Activated T-cell treated with anti-CD3 and anti-CD28 coated beads for 48 hours (primary cell): Measurements from ENCODE around the gene REPS2.
"Not testable (repeated sequence)": the region's sequence is repeated elsewhere in the genome, so short reads cannot be mapped to it uniquely, and the experiment has no call there.

Source experiments
- DNase-seq: peaks from one replicate; pipeline ENCODE4 v3.0.0-alpha.2; 2020; ENCODE audit warnings: low read depth

Gene REPS2

DNA sequence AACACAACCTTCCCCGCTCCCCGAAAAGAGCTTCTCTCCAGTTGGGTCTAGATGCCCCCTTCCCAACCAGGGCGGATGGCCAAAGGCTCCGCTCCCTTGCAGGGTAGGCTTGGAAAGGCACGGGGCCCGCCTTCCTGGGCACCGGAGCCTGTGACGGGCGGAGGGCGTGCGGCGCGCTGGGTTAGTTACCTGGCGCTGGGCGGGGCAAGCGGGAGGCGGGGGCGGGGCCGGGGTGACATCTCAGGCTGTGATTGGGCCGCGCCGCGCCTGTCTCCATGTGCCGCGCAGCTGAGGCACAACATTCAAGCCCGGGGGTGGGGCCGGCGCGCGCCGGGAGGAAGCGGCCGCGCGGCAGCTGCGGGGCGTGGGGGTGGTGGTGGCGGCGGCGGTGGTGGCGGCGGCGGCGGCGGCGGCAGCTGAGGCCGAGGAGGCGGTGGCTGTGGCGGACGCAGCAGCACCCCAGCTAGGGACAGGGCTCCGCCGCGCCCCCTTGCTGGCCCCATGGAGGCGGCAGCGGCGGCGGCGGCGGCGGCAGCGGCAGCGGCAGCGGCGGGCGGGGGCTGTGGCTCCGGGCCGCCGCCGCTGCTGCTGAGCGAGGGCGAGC, at the start of gene REPS2:
REPS2 (plus strand) TSS at position 298 of the 604 bp plus-strand sequence; CDS start at position 502, 204 bp downstream.
- peak; percentile 63 for DNase-seq

DNA sequence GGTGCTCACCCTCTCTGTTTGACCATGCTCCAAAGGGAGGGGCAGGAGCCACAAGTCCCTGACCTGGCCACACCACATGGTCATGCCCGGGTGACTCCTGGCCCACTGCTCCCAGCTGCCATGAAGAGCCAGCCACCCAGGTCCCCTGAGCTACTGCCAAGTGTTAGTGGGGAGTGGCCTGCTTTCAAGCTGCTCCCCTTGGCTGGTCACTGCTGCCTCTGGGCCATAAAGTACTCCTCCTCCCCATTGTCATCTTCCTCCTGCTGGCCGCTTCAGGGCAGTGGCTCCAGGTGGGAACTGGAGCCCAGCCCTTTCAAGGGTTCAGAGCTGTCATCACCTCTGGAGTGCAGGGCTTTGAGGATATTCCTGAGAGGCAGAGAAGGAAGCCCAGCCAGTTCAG, 49.0 kb upstream of the REPS2 start:
- no peak for DNase-seq

DNA sequence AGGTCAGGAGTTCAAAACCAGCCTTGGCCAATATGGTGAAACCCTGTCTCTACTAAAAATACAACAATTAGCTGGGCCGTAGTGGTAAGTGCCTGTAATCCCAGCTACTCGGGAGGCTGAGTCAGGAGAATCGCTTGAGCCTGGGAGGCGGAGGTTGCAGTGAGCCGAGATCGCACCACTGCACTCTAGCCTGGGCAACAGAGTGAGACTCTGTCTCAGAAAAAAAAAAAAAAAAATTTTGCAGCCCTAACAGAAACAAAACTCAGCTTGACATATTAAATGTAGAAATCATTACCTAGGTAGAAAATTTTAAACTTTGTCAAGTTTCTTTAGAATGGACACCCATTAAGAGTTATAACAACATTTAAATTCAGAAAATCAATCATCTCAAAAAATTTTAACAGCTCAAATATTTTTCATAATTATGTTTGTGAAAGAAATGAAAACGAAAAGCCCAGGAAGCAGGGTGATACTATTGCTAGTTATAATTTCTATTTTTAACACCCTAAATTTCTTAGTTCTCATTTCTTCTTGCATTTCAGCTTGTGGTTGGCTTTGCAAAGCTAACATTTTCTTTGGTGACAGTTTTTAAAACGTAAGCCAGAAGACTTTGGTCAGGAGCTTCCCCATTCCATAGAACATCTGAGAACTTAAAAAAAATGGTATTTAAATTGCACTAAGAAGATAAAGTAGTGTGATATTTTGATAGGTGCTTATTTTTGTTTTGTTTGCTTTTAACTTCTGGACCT, 43.0 kb upstream of the REPS2 start:
- DNase-seq, result no peak

DNA sequence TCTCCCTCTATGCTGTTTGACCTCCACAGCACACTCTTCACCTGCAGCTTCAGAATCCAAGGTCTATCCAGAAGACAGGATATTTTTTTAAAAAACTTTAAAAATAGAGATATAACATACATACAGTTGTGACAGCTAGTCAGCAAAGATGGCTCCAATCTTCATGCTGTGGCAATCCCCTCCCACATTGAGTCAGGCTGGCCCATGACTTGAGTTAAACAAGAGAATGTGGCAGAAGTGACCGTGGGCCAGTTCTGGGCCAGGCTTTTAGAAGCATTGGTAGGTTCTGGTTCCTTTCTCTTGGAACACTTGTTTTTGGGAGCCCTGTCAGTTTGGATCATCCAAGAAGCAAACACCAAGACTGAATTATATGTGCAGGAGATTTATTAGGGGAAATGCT, 36.1 kb upstream of the REPS2 start:
- DNase-seq, result no peak

DNA sequence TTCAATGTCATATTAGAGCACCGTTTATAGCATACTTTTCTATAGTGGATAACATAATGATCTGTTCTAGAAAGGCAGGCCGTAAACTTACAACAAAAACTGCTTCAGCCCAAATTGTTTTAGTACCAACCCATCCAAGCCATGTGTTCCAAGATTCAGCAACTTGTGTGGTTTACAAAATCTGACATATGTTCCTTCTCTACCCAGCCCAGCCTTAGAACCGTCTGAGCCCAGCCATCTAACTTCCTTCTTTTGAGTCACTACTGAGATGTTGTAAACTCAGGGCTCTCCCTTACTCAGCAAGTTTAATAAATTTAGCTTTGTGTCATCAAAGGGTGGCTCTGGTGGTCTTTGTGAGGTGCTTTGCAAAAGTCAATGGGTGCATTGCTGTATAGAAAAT, 32.4 kb upstream of the REPS2 start:
- no peak for DNase-seq

DNA sequence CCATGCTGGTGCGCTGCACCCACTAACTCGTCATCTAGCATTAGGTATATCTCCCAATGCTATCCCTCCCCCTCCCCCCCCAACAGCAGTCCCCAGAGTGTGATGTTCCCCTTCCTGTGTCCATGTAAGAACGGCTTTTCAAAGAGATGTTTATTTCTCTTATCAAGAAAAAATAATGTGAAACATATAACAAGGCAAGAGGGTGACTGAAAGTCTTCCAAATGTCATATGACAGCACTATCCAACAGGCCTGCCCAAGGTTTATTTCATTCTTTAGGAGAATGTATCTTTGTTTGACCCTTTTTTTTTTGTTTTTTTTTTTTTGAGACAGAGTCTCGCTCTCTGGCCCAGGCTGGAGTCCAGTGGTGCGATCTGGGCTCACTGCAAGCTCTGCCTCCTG, 29.9 kb upstream of the REPS2 start:
- DNase-seq, result no peak

DNA sequence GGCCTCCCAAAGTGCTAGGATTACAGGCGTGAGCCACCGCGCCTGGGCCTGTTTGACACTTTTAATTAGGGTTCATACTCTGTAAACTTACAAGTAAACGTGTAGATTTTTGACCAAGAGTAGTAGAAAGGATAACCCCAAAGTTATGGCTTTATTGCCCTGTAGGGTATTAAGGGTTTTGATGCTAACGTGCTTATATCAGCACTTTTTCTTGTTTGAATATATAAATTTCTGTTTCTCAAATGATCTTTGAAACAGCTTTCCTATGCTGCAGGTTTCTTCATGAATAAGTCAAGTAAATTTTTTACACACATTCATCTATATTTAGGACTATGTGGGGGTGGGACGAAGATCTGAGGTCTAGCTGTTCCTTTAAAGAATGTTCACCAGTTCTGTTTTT, 29.3 kb upstream of the REPS2 start:
- no peak for DNase-seq

DNA sequence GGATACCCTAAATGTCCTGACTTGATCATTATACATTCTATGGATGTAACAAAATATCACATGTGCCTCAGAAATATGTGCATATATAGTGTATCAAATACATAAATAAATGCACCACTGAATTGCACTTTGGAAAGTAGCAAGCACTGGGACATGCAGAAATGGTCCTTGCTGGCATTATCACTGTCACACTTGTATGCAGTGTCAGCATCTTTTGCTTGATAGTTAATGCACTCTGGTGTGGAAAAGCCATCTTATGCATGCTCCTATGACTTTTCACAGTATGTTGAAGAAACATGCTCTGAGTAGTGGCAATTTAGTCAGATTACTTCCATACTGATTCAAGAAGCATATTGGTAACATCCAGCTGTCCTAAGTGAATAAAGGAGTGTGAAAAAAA, 27.5 kb upstream of the REPS2 start:
- no peak for DNase-seq

DNA sequence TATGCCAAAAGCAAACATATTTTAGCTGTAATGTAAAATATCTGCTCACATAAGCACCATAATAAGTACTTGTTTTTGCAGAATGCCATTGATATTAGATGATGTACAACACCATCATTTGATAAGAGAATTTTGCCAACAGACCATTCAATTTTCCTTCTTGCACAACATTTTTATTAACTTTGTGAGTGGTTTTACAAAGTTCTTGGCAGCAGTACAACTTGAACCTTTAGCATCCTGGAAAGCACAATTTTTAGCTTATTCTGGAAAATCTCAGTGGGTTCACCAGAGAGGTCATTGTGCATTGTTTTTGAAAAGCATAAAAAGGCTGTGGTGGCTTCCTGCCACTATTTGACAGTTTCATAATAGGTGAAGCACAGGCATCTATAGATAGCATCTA, 26.4 kb upstream of the REPS2 start:
- DNase-seq, result no peak

DNA sequence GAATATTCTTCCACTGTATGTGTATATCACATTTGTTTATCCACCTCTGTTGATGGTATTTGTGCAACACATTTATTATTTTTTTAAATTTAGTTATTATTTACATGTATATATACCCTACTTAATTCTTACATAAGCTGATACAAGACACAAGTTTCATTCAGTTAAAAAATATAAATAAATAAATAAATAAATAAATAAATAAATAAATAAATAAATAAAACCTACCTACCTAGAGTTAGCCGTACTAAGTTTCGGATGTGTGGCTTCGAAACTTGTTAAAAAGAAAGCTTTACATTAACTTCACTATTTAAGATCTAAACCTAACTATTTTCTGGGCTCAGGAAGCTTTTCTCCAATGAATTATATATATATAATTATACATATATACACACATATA, 23.3 kb upstream of the REPS2 start:
- no peak for DNase-seq

DNA sequence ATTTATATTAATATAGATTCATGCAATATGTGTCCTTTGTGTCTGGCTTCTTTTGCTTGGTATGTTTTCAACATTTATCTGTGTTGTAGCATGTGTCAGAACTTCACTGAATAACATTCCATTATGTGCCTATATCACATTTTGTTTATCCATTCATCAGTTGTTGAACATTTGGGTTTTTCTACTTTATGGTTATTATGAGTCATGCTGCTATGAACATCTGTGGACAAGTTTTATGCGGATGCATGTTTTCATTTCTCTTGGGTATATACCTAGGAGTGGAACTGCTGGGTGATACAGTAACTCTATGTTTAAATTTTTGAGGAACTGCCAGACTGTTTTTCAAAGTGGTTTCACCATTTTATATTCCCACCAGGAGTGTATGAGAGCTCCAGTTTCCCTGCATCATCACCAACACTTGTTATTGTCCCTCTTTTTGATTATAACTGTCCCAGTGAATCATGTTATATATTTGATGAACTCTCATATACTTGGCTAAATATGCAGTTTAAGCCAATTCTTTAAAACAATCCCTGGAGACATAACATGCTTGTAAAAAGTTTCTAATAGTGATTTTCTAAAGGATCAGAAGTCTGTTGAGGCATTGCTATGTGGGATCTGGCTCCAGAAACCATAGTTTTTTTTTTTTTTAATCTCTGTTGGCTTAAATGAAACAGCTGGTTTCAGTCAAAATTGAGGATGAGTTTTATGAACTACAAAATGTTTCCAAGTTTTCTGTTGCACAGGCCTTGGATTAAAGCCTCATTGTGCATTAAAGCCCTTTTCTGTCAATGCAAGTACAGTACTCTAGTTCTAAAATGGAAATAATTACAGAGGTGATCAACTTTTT, 21.6 kb upstream of the REPS2 start:
- no peak for DNase-seq

DNA sequence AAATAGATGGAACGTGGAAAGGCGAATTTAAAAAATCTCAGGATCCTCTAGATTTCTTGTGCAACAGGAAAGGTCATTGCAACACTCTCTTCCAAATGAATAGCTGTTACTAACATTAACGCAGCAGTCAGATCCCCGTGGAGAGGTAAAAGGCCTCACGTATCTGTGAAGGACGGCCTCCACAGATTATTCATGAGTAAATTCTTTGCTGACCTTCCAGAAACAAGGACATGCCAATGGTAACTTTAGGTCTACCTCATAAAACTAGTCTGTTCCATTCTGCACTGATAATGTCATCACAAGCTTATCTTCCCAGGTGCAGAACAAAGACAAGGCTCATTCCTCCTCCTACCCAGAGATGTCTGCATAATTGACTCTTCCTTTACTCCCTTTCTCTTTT, 16.1 kb upstream of the REPS2 start:
- DNase-seq, result no peak

DNA sequence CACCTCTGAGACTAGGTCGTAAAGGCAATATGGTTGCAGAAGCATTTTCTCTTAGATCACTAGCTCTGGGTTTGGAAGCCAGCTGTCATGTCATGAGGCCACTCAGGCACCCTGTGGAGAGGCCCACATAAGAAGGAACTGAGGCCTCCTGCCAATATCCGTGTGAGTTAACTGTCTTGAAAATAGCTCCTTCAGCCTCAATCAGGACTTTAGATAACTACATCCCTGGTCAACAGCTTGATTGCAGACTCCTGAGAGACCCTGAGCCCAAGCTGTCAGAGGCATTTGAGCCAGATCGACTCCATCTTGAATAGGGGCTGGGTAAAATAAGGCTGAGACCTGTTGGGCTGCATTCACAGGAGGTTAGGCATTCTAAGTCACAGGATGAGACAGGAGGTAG, 15.1 kb upstream of the REPS2 start:
- DNase-seq, result no peak

DNA sequence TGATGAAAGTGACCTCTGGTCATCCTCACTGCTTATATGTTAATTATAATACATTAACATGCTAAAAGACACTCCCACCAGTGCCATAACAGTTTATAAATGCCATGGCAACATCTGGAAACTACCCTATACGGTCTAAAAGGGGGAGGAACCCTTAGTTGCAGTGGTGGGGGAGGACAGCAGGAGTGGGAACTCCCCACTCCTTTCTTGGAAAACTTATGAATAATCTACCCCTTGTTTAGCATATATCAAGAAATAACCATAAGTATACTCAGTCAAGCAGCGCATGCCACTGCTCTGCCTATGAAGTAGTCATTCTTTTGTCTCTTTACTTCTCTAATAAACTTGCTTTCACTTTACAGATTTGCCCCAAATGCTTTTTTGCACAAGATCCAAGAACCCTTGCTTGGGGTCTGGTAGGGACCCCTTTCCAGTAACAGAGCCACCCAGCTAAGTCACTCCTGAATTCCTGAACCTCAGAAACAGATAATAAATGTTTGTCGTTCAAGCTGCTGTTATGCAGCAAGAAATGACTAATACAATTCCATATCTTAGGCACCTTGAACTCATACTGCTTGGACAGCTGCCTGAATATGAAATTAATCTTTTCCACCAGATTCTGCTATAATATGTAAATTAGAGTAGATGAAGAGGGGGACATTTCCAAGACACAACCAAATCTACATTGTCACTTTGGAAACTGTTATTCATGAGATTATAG, 14.4 kb upstream of the REPS2 start:
- no peak for DNase-seq

DNA sequence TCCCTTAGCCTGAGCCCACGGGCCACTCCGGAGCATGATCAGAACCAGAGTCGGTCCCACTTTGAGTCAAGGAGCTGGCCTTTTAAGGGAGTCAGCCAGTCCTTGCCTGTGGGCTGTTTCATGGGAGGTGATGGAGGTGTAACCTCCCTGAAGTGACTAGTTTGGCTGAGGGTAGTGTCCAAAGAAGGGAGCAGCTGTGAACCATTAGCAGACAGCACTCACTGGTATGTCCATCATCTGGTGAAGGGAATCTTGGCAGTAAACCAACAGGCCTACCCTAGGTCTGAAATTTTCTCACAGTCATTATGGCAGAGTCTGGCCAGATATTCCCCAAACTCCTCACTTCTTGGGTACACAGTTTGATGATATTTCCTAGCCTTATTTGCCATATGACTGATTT, 12.3 kb upstream of the REPS2 start:
- DNase-seq, result no peak

DNA sequence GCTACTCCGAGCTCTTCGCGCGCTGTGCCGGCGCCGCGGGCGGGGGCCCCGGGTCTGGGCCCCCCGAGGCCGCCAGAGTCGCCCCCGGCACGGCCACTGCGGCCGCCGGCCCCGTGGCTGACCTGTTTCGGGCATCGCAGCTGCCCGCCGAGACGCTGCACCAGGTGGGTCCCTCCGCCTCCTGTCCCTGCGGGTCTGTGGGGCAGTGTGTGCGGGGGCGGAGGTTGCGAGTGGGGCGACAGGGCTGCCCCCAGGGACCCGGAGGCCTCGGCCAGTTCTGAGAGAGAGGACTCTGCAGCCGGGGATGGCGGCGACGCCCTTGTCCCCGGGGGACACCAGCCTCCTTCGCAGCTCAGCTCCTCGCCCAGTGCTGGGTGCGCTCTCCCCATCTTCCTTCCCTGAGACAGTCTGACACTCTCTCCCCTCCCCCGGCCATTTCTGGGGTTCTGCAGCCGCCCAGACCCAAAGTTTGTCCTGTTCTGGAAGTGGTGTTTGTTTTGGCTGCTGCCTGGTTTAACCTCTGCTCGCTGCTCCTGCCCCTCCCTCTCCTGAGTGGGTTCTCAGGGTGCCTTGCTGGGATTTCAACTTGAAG, 609 bp downstream of the REPS2 start:
- DNase-seq, result no peak

DNA sequence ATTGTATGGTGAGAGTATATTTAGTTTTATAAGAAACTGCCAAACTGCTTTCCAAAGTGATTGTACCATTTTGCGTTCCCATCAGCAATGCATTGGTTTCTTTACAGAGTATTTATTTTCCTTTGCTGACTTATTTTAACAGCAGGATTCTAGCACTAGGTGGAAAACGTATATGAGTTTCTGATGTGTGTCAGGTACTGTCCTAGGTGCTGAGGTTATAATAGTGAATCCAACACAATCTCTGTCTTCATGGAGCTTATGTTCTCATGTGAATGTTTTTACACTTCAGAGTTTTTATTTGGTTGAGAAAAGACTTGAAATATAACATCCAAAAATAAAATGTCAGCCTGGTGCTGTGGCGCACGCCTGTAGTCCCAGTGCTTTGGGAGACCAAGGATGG, 4.0 kb downstream of the REPS2 start:
- no peak for DNase-seq

DNA sequence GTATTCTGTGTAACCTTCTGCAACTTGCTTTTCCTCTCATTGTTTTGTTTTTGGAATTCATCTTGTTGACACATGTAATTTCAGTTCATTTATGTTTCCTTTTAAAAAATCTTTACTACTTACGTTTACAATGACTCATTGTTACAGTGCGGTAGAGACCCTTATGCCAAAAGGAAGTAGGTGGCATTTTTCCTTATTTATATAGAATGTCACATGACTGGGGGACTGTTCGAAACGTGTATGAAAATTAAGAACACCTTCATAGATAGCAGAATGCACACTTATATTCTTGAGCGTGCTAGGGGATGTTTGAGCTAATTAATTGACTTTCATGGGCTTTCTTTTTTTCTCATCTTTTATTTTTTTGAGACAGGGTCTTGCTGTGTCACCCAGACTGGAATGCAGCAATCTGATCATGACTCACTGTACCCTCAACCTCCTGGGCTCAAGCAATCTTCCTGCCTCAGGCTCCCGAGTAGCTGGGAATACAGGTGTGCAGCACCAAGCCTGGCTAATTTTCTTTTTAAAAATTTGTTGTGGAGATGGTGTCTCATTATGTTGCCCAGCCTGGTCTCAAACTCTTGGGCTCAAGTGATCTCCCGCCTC, 7.3 kb downstream of the REPS2 start:
- DNase-seq, result no peak

DNA sequence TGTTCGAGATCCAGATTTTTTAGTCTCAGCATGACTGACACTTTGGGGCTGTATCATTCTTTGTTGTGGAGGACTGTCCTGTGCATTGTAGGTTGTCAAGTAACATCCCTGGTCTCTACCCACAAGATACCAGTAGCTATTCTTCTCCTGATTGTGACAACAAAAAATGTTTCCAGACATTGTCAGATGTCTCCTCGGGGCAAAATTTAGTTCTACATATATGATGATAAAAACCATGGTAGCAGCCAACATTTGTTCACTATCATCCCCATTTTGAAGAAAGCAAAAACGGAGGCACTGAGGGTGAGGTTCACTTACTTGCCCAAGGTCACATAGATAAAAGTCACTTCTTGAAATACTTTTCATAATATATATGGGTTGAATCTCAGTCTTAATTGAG, 11.3 kb downstream of the REPS2 start:
- no peak for DNase-seq

DNA sequence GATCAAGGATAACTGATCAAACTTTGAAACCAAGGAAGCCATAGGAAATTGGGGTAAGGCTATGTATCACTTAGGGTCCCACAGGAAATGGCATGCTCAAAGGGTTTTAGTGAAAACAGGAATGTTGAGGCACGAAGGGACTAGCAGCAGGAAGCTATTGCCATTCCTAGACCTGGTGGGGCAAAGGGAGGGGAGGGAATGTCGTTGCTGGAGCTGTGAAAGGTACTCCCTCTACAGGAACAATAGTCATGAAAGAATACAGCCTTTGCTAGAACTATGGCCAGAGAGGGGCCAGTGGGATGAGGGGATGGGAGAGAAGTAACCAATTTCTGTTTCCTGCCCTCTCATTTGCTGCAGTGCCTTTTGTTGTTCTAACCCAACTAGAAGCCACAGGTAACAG, 11.9 kb downstream of the REPS2 start:
- no peak for DNase-seq

DNA sequence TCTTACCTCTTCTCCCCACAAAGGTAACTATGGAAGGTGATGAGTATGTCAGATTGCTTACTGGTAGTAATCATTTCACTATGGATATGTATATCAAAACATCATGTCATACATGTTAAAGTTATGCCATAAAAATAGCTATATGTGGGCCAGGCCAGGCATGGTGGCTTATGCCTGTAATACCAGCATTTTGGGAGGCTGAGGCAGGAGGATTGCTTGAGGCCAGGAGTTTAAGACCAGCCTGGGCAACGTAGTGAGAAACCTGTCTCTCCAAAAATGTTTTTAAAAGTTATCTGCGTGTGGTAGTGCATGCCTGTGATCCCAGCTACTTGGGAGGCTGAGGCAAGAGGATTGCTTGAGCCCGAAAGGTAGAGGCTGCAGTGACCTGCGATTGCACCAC, 16.2 kb downstream of the REPS2 start:
- not testable (repeated sequence) for DNase-seq

DNA sequence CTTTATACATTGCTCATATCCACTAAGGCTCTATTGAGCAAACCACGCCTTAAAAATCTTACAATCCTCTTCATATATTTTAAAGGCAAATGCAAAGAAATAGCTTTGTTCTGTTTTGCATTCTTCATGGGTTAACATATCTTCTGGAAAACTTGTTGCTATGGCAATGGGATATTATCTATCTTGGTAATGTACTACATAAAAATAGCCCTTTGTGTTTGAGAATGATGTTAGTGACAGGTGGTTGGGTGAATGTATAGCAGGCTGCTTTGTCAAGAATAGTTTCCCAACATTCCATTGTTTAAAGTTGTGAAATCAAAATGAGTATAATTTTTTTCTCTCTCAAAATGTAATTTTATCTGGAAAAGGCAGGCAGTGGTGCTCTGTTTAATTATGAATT, 16.8 kb downstream of the REPS2 start:
- DNase-seq, result no peak
